Measurements from ENCODE around the gene CPB2. TPM values are rescaled to one million over a fixed set of nuclear protein-coding genes. Genes with fewer than 3 reads are reported as not detected.

Gene CPB2
- total RNA-seq, 2 donors from 2014 or later: 0.85 TPM; not detected in 1

DNA sequence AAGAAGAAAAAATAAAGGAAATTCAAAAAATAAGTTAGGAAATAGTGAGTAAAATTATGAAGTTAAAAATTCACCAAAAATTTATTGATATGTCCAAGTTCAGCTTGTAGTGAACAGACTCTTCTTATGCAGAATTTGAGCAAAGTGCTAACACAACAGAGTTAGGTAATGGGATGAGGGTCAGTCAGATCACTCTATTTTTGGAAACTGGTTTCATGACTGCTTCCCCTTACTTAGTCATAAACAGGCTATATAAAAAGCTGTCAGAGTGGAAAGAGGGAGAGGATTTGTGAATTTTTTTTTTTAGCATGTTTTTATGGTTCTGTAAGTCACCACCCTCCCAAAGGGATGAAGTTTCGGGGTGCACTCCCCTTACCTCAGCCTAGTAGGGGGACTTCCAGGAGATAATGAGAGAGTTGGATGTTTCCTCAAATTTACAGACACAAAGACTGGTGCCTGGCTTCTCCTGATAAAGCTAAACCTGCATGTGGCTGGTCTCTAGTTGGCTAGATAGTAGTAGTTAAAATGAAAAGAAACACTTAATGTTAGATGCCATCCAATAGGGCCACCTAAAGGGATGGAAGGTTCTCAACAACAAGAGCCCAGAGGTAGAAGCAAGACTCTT lies 4.5 kb downstream of the CPB2 start:
- Histone ChIP-seq H3K36me3 (no peaks in the 10 kb centered on the region), H3K4me3 (no peak overlapping the region), H3K4me1 (replicated peaks) (no peaks in the 10 kb centered on the region), H3K27me3 (replicated peaks; ENCODE audit: insufficient read depth) (no peaks in the 10 kb centered on the region), H3K27ac (no peak overlapping the region), H3K9me3 (no peaks in the 10 kb centered on the region)
- TF ChIP-seq POLR2AphosphoS5 (IDR thresholded peaks at IDR 0.05) (no peak), POLR2A (IDR thresholded peaks at IDR 0.05) (no peak)
- TF ChIP-seq, protein P1, sequence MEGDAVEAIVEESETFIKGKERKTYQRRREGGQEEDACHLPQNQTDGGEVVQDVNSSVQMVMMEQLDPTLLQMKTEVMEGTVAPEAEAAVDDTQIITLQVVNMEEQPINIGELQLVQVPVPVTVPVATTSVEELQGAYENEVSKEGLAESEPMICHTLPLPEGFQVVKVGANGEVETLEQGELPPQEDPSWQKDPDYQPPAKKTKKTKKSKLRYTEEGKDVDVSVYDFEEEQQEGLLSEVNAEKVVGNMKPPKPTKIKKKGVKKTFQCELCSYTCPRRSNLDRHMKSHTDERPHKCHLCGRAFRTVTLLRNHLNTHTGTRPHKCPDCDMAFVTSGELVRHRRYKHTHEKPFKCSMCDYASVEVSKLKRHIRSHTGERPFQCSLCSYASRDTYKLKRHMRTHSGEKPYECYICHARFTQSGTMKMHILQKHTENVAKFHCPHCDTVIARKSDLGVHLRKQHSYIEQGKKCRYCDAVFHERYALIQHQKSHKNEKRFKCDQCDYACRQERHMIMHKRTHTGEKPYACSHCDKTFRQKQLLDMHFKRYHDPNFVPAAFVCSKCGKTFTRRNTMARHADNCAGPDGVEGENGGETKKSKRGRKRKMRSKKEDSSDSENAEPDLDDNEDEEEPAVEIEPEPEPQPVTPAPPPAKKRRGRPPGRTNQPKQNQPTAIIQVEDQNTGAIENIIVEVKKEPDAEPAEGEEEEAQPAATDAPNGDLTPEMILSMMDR (IDR thresholded peaks at IDR 0.05): no peak
- intact Hi-C loops (cut with DNase I): no loop called here
- DNase-seq (ENCODE audit: low spot score): no peak
- WGBS: 89% methylated on average over 1 of the region's 1 CpG

GRCh38 chr13:46097663-46098062 lies 7.2 kb downstream of the CPB2 start:
- TF ChIP-seq, protein P1 (IDR thresholded peaks at IDR 0.05): no peak
- no peak for TF ChIP-seq POLR2A (IDR thresholded peaks at IDR 0.05)
- TF ChIP-seq POLR2AphosphoS5 (IDR thresholded peaks at IDR 0.05): no peak
- DNase-seq (ENCODE audit: low spot score): no peak
- WGBS: 93% methylated on average over 4 of the region's 4 CpGs
- H3K4me3 ChIP-seq: no peak overlapping the region
- no peaks in the 10 kb centered on the region for H3K9me3 ChIP-seq
- intact Hi-C loops (cut with DNase I): no loop called here
- H3K36me3 ChIP-seq: no peaks in the 10 kb centered on the region
- H3K27ac ChIP-seq: no peak overlapping the region
- no peaks in the 10 kb centered on the region for H3K27me3 ChIP-seq (replicated peaks; ENCODE audit: insufficient read depth)
- no peaks in the 10 kb centered on the region for H3K4me1 ChIP-seq (replicated peaks)

DNA sequence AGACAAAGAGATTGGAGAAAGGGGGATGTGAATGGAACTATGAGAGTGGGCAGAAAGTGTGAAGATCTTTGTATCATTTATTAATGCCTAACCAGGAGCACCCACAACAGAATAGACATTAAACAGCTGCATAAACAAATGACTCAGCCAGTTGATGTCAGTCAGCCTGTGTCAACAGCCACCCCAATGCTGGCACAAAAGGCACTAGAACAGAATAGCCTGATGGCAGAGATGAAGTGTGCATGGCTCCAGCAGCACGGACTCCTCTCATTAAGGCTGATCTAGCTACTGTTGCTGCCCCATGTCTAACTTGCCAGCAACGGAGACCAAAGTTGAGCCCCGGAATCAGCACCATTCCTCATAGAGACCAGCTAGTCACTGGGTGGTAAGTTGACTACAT lies 7.8 kb downstream of the CPB2 start:
- Histone ChIP-seq H3K36me3 (no peaks in the 10 kb centered on the region), H3K27me3 (replicated peaks; ENCODE audit: insufficient read depth) (no peaks in the 10 kb centered on the region), H3K4me1 (replicated peaks) (no peaks in the 10 kb centered on the region), H3K9me3 (no peaks in the 10 kb centered on the region), H3K4me3 (no peak overlapping the region), H3K27ac (no peak overlapping the region)
- TF ChIP-seq POLR2AphosphoS5 (IDR thresholded peaks at IDR 0.05): no peak
- no peak for TF ChIP-seq POLR2A (IDR thresholded peaks at IDR 0.05)
- TF ChIP-seq, protein P1 (IDR thresholded peaks at IDR 0.05): no peak
- no peak for DNase-seq (ENCODE audit: low spot score)
- intact Hi-C loops (cut with DNase I): no loop called here
- 90% methylated on average over 3 of the region's 3 CpGs for WGBS

DNA sequence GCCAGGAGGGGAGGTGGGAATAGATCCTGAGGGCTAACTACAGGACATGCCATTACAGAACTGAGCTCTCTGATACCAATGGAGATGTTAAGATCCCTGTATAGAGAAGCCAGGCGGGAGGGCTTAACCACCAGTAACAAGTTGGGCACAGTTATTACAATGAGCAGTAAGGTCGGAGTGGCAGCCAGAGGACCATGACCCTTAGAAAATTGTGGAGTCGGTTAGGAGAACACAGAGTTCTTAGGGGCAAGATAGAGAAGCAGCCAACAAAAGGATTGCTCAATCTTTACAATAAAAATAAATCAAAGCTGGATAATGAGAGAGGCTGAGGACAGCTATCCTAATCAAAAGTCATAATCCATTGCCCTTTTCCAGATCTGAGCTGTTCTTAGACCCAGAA lies 10.4 kb downstream of the CPB2 start:
- Histone ChIP-seq H3K4me3 (no peak overlapping the region), H3K9me3 (no peaks in the 10 kb centered on the region), H3K27me3 (replicated peaks; ENCODE audit: insufficient read depth) (no peaks in the 10 kb centered on the region), H3K36me3 (no peaks in the 10 kb centered on the region), H3K27ac (no peak overlapping the region), H3K4me1 (replicated peaks) (no peaks in the 10 kb centered on the region)
- intact Hi-C loops (cut with DNase I): no loop called here
- 85% methylated on average over 3 of the region's 3 CpGs for WGBS
- TF ChIP-seq POLR2A (IDR thresholded peaks at IDR 0.05): no peak
- DNase-seq (ENCODE audit: low spot score): no peak

DNA sequence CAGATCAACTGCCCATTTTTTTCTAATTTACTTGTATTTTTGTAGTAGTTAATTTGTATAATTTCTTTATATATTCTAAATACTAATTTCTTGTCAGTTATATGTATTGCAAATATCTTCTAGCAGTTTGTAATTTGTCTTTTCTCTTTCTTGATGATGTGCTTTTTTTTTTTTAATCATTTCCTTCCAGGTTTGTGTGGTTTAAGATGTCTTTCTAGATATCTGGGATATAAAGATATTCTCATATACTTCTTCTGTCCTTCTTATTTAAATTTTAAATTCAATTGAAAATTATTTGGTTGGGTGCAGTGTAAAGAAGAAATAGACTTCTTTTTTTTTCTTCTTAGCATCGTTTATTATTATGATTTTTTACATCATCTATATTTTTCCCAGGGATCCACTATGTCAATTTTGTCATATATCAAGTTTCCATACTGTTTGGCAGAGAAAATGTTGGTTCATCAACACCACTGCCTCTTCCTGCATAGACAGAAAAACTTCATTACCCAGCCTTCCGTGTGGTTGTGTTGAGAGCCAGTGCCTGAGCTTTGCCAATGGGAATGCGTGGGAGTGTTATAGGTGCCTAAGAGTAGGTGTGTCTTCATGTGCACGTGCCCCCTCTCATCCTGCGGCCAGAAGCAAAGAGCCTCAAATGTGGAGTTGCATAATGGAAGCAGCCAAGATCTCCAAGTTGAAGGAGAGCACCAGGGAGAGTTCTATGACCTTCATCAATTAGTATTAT lies 15.8 kb downstream of the CPB2 start:
- no peaks in the 10 kb centered on the region for H3K9me3 ChIP-seq
- H3K27me3 ChIP-seq (replicated peaks; ENCODE audit: insufficient read depth): no peaks in the 10 kb centered on the region
- H3K36me3 ChIP-seq: no peaks in the 10 kb centered on the region
- no peak for TF ChIP-seq POLR2A (IDR thresholded peaks at IDR 0.05)
- no peak for TF ChIP-seq POLR2AphosphoS5 (IDR thresholded peaks at IDR 0.05)
- H3K4me3 ChIP-seq: no peak overlapping the region
- H3K4me1 ChIP-seq (replicated peaks): no peaks in the 10 kb centered on the region
- DNase-seq (ENCODE audit: low spot score): no peak
- 84% methylated on average over 5 of the region's 5 CpGs for WGBS
- intact Hi-C loops (cut with DNase I): no loop called here
- H3K27ac ChIP-seq: no peak overlapping the region

DNA sequence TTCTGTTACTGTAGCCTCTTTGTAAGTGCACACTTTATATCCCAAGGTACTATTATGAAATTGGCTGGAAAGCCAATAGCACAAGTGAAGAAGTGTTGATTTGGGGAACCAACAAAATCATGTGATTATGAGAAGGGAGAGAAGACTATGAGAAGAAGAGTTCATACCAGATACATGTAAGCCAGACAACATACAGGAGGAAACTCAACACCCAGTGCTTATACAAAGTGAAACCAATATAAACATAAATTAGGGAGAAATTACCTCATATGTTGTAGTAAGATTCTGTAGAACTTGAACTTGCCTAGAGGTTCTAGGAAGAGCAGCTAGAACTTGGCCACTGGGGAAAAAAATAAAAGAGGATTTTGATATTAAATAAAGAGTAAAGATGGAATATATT lies 17.4 kb downstream of the CPB2 start:
- no peaks in the 10 kb centered on the region for H3K36me3 ChIP-seq
- intact Hi-C loops (cut with DNase I): no loop called here
- no peak for DNase-seq (ENCODE audit: low spot score)
- H3K9me3 ChIP-seq: no peaks in the 10 kb centered on the region
- H3K4me3 ChIP-seq: no peak overlapping the region
- H3K27ac ChIP-seq: no peak overlapping the region
- TF ChIP-seq, protein P1 (IDR thresholded peaks at IDR 0.05): no peak
- TF ChIP-seq POLR2A (IDR thresholded peaks at IDR 0.05) (no peak), POLR2AphosphoS5 (IDR thresholded peaks at IDR 0.05) (no peak)
- H3K27me3 ChIP-seq (replicated peaks; ENCODE audit: insufficient read depth): no peaks in the 10 kb centered on the region
- H3K4me1 ChIP-seq (replicated peaks): no peaks in the 10 kb centered on the region

Measured in prostate gland (tissue), 2 donors.